ENCODE results near the gene SLC43A2.

Gene SLC43A2

GRCh38 chr17:1592751-1593629, 35.6 kb downstream of the SLC43A2 start:
- no peak for TF ChIP-seq CTCF (IDR thresholded peaks at IDR 0.05; ENCODE audit: low read depth, low read length, missing control alignments)
- DNase-seq (ENCODE audit: extremely low read depth, low read depth), result no peak
- H3K4me3 ChIP-seq (replicated peaks; ENCODE audit: low read depth, low read length), result no peak overlapping the region

- no peak for DNase-seq (ENCODE audit: extremely low read depth, low read depth)
- TF ChIP-seq CTCF (IDR thresholded peaks at IDR 0.05; ENCODE audit: low read depth, low read length, missing control alignments), result no peak
- no peak overlapping the region for H3K4me3 ChIP-seq (replicated peaks; ENCODE audit: low read depth, low read length)
These were observed 37.1 kb downstream of the SLC43A2 start for GRCh38 chr17:1591474-1592090.

DNA sequence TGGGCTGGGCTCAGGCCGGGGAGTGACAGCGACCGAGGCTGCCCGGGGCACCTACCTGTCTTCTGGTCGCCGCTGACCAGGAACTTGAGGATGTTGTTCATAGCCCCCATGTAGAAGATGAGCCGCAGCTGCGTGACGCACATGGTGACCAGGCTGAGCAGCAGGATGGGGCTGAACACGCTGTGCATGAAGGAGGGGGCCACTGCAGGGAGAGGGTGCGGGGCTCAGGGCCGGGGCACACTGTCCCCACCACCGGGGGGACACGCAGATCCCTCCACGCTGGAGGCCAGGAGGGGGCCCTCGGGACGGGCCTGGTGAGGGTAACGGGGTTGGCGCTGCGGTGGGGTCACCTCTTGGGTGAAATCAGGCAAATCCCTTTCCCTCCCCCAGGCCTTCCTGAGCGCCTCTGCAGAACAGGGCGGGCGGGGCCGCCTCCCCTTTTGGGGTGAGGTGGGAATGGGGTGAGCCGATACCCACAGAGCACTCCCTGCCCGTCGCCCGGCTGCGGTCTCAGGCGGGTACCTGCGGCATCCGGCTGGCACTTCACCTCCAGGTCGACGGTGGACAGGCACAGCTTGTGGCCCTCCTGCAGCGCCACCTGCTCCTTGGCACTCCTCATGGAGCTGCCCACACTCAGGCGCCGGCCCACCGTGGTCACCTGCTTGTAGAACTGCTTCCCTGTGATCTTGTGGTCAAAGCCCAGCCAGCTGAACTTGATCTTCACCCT, 37.7 kb downstream of the SLC43A2 start:
- H3K4me3 ChIP-seq (replicated peaks; ENCODE audit: low read depth, low read length), result no peak overlapping the region
- no peak for TF ChIP-seq CTCF (IDR thresholded peaks at IDR 0.05; ENCODE audit: low read depth, low read length, missing control alignments)

GRCh38 chr17:1590029-1590746, 38.4 kb downstream of the SLC43A2 start:
- no peak for TF ChIP-seq CTCF (IDR thresholded peaks at IDR 0.05; ENCODE audit: low read depth, low read length, missing control alignments)
- peak; percentile 55 for DNase-seq (ENCODE audit: extremely low read depth, low read depth)
- no peak overlapping the region for H3K4me3 ChIP-seq (replicated peaks; ENCODE audit: low read depth, low read length)

More for the DNA sequence above, 37.7 kb downstream of the SLC43A2 start:
- no peak for DNase-seq (ENCODE audit: extremely low read depth, low read depth)

GRCh38 chr17:1588821-1589585, 39.6 kb downstream of the SLC43A2 start:
- DNase-seq (ENCODE audit: extremely low read depth, low read depth), result no peak
- no peak overlapping the region for H3K4me3 ChIP-seq (replicated peaks; ENCODE audit: low read depth, low read length)
- no peak for TF ChIP-seq CTCF (IDR thresholded peaks at IDR 0.05; ENCODE audit: low read depth, low read length, missing control alignments)

GRCh38 chr17:1584167-1584566, 44.5 kb downstream of the SLC43A2 start:
- no peak overlapping the region for H3K4me3 ChIP-seq (replicated peaks; ENCODE audit: low read depth, low read length)
- TF ChIP-seq CTCF (IDR thresholded peaks at IDR 0.05; ENCODE audit: low read depth, low read length, missing control alignments), result no peak
- DNase-seq (ENCODE audit: extremely low read depth, low read depth), result no peak

Measured in HFF-Myc (cell line).